OCI-LY7 (cell line): ENCODE measurements around the gene MBD3L5. TPM values are rescaled to one million over a fixed set of nuclear protein-coding genes. Genes with fewer than 3 reads are reported as not detected.
A peak's percentile ranks its signal among the peaks of the same experiment; 100 is the strongest.

ENCODE experiments used
- BruUV-seq: library from RNA; stranded (reverse); fragments of 400-500 nt; replicated peaks from 2 replicates; lab custom pipeline; 2021; lab: Mats Ljungman, UMichigan
- CTCF ChIA-PET: fragments of 300-600 bp; sonication (Branson Sonifier 250); formaldehyde crosslinking; loops from one replicate; lab custom pipeline; 2022; ENCODE audit warnings: antibody characterized with exemption; ENCODE audit not compliant: unreplicated experiment; lab: Charles Lee
- POLR2A ChIA-PET: fragments of 300-600 bp; sonication (Branson Sonifier 250); formaldehyde crosslinking; loops from one replicate; lab custom pipeline; 2022; ENCODE audit warnings: antibody characterized with exemption; lab: Charles Lee
- DNase-seq: peaks from one replicate; pipeline ENCODE4 v3.0.0-alpha.2; 2015; ENCODE audit warnings: low spot score
- H2AFZ ChIP-seq: fragments of 200-600 bp; sonication (generic), shearing (Covaris generic); 2 replicates; pipeline ENCODE4 v1.6.1; 2014; ENCODE audit warnings: mild to moderate bottlenecking, antibody characterized with exemption, low read length, moderate library complexity
- H3K27ac ChIP-seq: fragments of 200-600 bp; sonication (generic); 2 replicates; pipeline ENCODE4 v1.5.1; 2014; ENCODE audit warnings: mixed run types, low read depth, mild to moderate bottlenecking, moderate library complexity, low read length, inconsistent platforms; ENCODE audit not compliant: poor library complexity, severe bottlenecking
- H3K36me3 ChIP-seq: fragments of 200-600 bp; sonication (generic); 2 replicates; pipeline ENCODE4 v1.6.1; 2014; ENCODE audit warnings: mild to moderate bottlenecking, antibody characterized with exemption, low read length, moderate library complexity, mixed read lengths; ENCODE audit not compliant: insufficient read depth
- H3K4me1 ChIP-seq: fragments of 200-600 bp; sonication (generic); 2 replicates; pipeline ENCODE4 v1.5.1; 2014; ENCODE audit warnings: mild to moderate bottlenecking, low read length; ENCODE audit not compliant: insufficient read depth, poor library complexity, severe bottlenecking
- H3K4me2 ChIP-seq: fragments of 200-600 bp; sonication (generic); 2 replicates; pipeline ENCODE4 v1.6.1; 2014; ENCODE audit warnings: mild to moderate bottlenecking, low read length
- H3K4me3 ChIP-seq: fragments of 200-600 bp; sonication (generic); 2 replicates; pipeline ENCODE4 v1.5.1; 2014; ENCODE audit warnings: mild to moderate bottlenecking, low read depth, low read length; ENCODE audit not compliant: poor library complexity, severe bottlenecking
- H3K79me2 ChIP-seq: fragments of 200-600 bp; sonication (generic); 2 replicates; pipeline ENCODE4 v1.6.1; 2016; ENCODE audit warnings: low read depth, mild to moderate bottlenecking, low read length, moderate library complexity, mixed read lengths; ENCODE audit not compliant: insufficient read depth
- H3K9me2 ChIP-seq: fragments of 200-600 bp; sonication (generic); 2 replicates; pipeline ENCODE4 v1.6.1; 2016; ENCODE audit warnings: mild to moderate bottlenecking, low read length, mixed read lengths; ENCODE audit not compliant: insufficient read depth
- H3K9me3 ChIP-seq: fragments of 200-600 bp; sonication (generic); 2 replicates; pipeline ENCODE4 v1.6.1; 2014; ENCODE audit warnings: mild to moderate bottlenecking, mixed run types, low read length, mixed read lengths
- H4K20me1 ChIP-seq: fragments of 200-600 bp; sonication (generic); 2 replicates; pipeline ENCODE4 v1.6.1; 2014; ENCODE audit warnings: mild to moderate bottlenecking, antibody characterized with exemption, low read length, moderate library complexity, mixed read lengths; ENCODE audit not compliant: insufficient read depth
- EZH2phosphoT487 ChIP-seq: fragments of 200-600 bp; sonication (generic); IDR thresholded peaks from 2 replicates; pipeline ENCODE4 v1.6.1; 2018; ENCODE audit warnings: low read depth, borderline replicate concordance, mild to moderate bottlenecking, mixed run types, antibody characterized with exemption, low read length, moderate library complexity, mixed read lengths
- intact Hi-C: fragments of 100-400 bp; cut with micrococcal nuclease; formaldehyde crosslinking; loops from one replicate; pipeline ENCODE4 v1.10.0; 2022; ENCODE audit not compliant: unreplicated experiment
- total RNA-seq, 2 experiments: library from RNA; depleted of rRNA in 1 of 2; stranded (reverse); fragments of >200 nt in 1 of 2; shearing (Covaris generic) in 1 of 2; gene quantifications; 2 replicates each; pipeline ENCODE4 v1.2.3, GENCODE V29; 2014 to 2022
- TF ChIP-seq, protein P1 (sequence below): fragments of 200-600 bp; sonication (generic); conservative IDR thresholded peaks from 2 replicates; pipeline ENCODE4 v1.5.1; 2014; ENCODE audit warnings: mild to moderate bottlenecking, antibody characterized with exemption, low read length, moderate library complexity, mixed read lengths

MBD3L5 gene
- total RNA-seq, 2 experiments from 2014 or later: not detected

DNA sequence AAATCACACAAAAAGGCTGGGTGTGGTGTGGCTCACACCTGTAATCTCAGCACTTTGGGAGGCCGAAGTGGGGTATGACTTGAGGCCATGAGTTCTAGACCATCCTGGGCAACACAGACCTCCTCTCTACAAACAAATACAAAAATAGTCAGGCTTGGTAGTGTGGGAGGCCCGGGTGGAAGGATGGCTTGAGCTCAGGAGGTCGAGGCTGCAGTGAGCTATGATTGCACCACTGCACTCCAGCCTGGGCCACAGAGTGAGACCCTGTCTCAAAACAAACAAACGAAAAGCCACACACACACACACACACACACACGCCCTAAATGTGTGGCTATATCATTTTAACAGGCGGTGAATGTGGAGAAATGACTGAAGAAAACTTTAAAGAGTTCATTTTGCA lies 38.2 kb downstream of the MBD3L5 start:
- Histone ChIP-seq H3K27ac (no peak overlapping the region), H3K4me3 (peak overlapping the region; percentile 94), H2AFZ (peak overlapping the region; percentile 77), H3K79me2 (peaks cover 19% of the 10 kb centered on the region), H3K4me2 (peak overlapping the region; percentile 47), H3K9me2 (no peaks in the 10 kb centered on the region), H3K9me3 (no peaks in the 10 kb centered on the region), H3K36me3 (peaks cover 25% of the 10 kb centered on the region), H4K20me1 (no peaks in the 10 kb centered on the region), H3K4me1 (peaks cover 16% of the 10 kb centered on the region)
- DNase-seq: no peak
- BruUV-seq: no TSS peak
- intact Hi-C loops: no loop called here
- ChIA-PET POLR2A (interaction anchor here (1.0 kb wide), 1 partner anchor 272 kb away, joined by 3 read pairs; no protein-coding TSS in a partner anchor), CTCF (no interaction called here)
- no peak for TF ChIP-seq EZH2phosphoT487
- TF ChIP-seq, protein P1, sequence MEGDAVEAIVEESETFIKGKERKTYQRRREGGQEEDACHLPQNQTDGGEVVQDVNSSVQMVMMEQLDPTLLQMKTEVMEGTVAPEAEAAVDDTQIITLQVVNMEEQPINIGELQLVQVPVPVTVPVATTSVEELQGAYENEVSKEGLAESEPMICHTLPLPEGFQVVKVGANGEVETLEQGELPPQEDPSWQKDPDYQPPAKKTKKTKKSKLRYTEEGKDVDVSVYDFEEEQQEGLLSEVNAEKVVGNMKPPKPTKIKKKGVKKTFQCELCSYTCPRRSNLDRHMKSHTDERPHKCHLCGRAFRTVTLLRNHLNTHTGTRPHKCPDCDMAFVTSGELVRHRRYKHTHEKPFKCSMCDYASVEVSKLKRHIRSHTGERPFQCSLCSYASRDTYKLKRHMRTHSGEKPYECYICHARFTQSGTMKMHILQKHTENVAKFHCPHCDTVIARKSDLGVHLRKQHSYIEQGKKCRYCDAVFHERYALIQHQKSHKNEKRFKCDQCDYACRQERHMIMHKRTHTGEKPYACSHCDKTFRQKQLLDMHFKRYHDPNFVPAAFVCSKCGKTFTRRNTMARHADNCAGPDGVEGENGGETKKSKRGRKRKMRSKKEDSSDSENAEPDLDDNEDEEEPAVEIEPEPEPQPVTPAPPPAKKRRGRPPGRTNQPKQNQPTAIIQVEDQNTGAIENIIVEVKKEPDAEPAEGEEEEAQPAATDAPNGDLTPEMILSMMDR: no peak

DNA sequence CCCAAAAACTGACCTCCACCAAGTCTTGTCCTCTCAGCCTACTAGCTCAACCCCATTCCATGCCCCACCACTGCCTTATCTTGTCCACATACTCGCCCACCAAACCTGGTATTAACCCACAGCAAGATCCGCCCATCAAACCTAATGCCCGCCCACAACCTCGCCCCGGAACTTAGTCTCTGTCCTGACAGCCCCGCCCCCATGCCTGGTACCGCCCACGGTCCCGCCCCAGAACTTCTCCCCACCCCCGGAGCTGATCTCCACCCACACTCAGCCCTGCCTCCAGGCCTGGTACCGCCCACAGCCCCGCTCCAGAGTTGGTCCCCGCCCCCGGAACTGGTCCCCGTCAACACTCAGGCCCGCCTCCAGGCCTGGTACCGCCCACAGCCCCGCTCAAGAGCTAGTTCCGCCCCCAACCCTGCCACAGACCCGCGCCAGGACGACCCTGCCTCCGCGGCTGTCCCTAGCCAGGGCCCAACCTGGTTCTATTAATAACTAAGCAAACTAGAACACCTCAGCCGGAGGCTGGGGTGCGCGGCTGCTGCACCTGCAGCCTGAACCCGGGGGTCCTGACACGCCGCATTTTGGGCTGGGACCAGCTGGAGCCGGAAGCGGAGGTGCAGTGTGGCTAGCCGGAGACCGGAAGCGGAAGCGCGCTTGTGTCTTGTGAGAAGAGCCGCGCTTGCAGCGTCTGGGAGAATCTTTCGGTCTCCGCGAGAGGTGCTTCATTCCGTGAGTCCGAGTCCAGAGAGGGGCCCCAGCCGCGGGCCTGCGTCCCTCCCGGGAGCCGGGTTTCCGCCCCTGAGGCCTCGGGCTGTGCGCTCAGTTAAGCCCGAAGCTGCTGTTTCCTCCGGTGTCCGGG lies 38.9 kb downstream of the MBD3L5 start, which contains the start of gene ZNF557:
Gene ZNF557 (plus strand): TSS at position 662 of the 862 bp plus-strand sequence. CDS start 5,372 bp downstream, outside the sequence.
- CTCF ChIA-PET: no interaction called here
- H3K4me3 ChIP-seq: peak within 1 kb of the TSS; percentile 94
- peaks cover 19% of the 10 kb centered on the region for H3K79me2 ChIP-seq
- peak; percentile 98 for DNase-seq
- peak within 1 kb of the TSS; percentile 77 for H2AFZ ChIP-seq
- POLR2A ChIA-PET: interaction anchor here (0.6 to 1.3 kb wide), 5 partner anchors 30 to 1564 kb away, joined by 3 to 6 read pairs (median 3); partner anchors contain the start of gene PNPLA6
- no peak for TF ChIP-seq EZH2phosphoT487
- TF ChIP-seq, protein P1: no peak
- intact Hi-C loops: no loop called here
- H3K9me3 ChIP-seq: no peaks in the 10 kb centered on the region
- peak within 1 kb of the TSS; percentile 75 for H3K27ac ChIP-seq
- H3K4me2 ChIP-seq: peak within 1 kb of the TSS; percentile 92
- peaks cover 32% of the 10 kb centered on the region for H3K36me3 ChIP-seq
- BruUV-seq: no TSS peak
- no peaks in the 10 kb centered on the region for H4K20me1 ChIP-seq
- no peaks in the 10 kb centered on the region for H3K9me2 ChIP-seq
- peaks cover 16% of the 10 kb centered on the region for H3K4me1 ChIP-seq

DNA sequence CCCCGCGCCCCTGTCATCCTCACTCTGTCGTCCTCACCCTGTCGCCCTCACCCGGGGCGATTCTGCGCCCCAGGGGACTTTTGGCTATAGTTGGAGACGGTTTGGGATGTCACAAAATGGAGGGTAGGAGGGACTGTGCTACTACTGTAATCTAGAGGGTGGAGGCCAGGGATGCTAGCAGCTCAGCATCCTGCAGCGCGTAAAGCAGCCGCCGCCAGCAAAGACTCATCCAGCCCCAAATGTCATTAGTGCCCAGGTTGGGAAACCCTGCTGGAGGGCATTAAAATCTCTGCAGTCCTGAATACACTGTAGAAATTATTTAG lies 39.5 kb downstream of the MBD3L5 start:
- H3K4me2 ChIP-seq: peak overlapping the region; percentile 92
- TF ChIP-seq, protein P1: no peak
- no peak for TF ChIP-seq EZH2phosphoT487
- intact Hi-C loops: no loop called here
- no peaks in the 10 kb centered on the region for H4K20me1 ChIP-seq
- no peak for DNase-seq
- H3K4me1 ChIP-seq: peaks cover 16% of the 10 kb centered on the region
- H3K9me2 ChIP-seq: no peaks in the 10 kb centered on the region
- H3K4me3 ChIP-seq: peak overlapping the region; percentile 94
- CTCF ChIA-PET: interaction anchor here (0.6 kb wide), 1 partner anchor 24 kb away, joined by 3 read pairs; no protein-coding TSS in a partner anchor
- BruUV-seq: no TSS peak
- peak overlapping the region; percentile 75 for H2AFZ ChIP-seq
- H3K36me3 ChIP-seq: peaks cover 38% of the 10 kb centered on the region
- peak overlapping the region; percentile 75 for H3K27ac ChIP-seq
- no peaks in the 10 kb centered on the region for H3K9me3 ChIP-seq
- POLR2A ChIA-PET: interaction anchor here (0.7 to 1.3 kb wide), 3 partner anchors 30 to 1564 kb away, joined by 3 to 6 read pairs (median 4); partner anchors contain the start of gene PNPLA6
- peaks cover 19% of the 10 kb centered on the region for H3K79me2 ChIP-seq
